Suppressor macrophage treated with lipopolysaccharide for 1 hour (primary cell): Measurements from ENCODE around the gene IFT43.

Experiments
- DNase-seq, 3 donors: peaks; one replicate each; pipeline ENCODE4 v3.0.0-alpha.2; 2020 to 2022

Gene IFT43

DNA sequence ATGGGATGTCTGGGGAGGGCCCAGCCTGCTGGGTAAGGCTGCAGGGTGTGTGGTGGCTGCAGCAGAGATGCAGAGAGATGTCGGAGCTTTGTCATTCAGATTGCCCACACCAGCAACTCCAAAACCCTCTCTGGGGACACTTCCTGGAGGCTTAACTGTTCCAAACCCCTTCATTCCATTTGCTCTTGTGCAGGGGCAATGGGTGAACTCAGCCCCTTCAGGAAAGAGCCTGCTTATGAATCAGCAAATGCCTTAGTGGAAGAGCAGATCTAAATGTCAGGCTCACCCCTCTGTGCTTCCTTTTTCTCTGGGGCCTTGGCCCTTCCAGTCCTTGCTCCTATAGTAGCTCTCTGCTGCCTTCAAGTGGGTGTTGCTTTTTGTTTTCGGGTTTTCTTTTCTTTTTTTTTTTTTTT, 129.5 kb downstream of the IFT43 start:
- peak; percentile 33 to 47 (median 34) for DNase-seq

DNA sequence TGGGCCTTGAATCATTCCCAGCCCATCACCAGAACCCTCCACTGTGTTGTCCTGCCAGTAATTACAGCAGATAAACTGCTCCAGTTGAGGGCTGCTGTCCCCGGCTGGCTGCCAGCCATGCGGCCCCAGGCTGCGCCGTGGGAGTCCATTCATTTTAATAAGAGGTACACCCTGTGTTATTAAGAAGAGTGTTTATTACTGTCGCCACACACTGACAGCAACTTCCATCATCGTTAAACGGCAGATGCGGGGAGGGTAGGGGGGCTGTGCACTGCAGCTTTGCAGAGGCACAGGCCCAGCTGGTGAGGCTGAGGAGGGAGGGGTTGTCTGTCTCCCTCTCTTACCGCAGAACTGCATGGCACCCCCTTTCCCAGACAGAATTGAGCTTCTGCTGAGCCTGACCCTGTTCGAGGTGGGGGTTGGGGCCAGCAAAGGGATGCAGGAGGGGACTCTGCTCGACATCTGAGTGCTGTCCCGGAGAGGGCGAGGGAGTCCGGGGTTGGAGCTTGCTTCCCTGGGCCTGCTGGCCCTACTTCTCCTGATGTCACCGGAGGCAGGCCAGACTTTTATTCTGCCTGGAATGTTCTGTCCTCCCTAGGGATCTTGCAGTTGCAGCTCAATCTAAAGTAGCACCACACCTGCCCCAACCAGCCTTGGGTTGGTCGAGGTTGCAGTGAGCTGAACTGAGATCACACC, 132.4 kb downstream of the IFT43 start:
- no peak for DNase-seq

DNA sequence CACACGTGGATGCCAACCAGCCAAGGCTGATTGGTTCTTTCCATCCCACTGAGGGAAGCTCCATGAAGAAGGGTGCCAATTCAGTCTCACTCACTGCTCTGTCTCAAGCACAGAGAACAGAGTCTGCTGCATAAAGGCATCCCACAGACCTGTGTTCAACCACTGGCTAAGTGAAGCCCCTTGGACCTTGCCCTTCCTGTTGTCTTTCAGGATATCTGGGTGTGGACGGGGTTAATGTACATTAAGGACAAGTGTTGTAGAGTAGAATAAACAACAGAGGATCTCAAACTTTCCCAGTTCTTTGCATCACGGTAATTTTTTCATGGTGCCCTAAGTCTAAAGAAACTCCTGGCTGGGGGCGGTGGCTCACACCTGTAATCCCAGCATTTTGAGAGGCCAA, 133.0 kb downstream of the IFT43 start:
- DNase-seq, result no peak

DNA sequence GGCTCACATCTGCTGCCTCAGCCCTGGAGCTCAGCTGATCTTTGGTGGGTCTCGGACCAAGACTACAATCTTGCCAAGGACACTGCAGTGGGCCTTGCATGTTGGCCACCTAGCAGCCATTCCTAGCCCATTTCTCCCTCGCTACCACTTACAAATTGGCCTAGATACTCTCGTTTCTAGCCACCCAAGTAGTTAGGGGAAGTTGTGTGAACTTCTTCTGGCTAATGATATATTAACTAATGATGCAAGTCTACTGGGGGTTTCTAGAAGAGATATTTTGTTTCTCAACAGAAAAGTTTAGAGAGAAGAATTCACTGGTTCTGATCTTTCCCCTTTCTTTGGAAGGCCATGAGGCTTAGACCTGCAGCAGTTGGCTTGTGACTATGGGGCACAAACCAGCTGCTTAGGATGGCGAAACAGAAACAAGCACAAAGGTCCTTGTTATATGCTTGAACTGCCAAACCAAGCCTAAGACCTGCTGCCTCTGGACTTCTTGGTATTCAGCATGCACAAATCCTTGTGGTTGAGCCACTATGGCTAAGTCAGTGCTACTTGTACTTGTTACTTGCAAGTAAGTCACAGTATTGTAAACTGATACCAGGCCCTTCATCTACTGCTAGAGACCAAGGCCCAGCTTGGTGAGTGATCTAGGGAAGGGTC, 135.7 kb downstream of the IFT43 start:
- no peak for DNase-seq

DNA sequence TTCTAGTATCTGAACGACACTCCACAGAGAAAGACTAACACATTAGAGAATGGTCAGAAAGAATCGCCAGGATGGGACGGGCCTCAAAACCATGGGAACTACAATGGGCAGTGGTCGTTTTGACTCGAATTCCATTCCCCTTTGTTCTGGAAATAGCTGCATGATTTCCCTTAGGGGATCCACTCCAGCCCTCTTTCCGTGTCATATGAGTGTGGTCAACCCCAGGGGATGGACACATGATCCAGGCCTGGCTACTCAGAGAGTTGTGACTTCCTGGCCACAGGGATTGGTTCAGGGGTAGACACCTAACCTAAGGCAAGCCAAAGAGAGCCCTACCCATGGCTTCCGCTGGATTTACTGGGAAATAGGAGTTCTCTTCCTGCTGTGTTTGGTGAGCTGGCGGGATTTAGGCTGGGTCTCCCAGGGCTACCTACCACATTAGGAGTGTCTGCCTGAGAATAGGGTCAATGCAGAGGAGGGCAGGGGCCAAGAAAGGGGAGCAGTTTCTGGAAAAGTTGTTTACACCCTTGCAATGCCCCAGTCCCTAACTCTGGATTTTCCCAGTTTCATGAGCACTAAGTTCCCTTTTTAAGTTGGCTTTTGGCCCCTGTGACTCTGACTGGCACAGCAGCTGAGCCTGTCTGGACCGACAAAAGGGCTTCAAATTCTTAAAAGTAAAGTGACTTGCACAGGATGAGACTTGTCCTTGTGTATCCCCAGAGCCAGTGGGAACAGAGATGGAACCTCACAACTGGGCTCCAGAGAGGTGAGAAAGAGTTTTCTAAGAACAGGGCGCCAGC, 138.1 kb downstream of the IFT43 start:
- peak; percentile 50 to 72 (median 71) for DNase-seq

DNA sequence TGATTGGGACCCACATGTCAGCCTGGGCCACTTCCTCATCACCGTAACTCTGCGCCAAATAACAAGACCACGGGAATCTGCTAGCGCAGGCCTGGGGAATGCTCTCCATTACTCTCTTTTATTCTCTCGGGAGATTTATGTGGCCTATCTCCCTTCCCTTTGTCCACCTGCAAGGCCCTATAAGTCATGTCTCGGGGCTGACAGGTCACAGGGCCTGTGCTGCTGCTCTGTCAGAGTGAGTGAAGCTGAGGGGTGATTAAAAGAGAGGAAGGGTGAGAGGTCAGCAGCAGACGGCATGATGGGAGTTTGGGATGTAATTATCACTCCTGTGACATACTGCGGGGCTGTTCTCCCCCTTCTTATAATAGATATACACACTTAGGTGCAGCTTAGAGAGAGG, 139.9 kb downstream of the IFT43 start:
- DNase-seq, result no peak

DNA sequence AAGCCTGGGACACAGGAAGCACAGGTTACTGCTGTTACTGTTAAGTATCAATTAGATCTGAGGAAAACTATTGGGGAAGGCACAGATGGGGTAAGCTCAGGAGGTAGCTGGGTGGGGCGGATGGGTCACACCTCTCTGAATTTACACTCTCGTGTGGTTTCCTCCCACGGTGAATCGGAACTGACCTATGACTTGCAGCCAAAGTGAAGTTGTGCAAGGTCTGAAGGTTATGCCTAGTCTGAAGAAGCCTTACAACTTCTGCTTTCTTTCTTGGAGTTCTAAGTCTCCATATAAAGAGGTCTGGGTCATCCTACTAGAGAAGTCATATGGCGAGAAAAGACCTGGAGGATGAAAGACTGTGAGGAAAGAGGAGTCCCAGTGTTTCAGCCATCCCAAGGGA, 140.5 kb downstream of the IFT43 start:
- peak; percentile 39 to 61 (median 57) for DNase-seq

DNA sequence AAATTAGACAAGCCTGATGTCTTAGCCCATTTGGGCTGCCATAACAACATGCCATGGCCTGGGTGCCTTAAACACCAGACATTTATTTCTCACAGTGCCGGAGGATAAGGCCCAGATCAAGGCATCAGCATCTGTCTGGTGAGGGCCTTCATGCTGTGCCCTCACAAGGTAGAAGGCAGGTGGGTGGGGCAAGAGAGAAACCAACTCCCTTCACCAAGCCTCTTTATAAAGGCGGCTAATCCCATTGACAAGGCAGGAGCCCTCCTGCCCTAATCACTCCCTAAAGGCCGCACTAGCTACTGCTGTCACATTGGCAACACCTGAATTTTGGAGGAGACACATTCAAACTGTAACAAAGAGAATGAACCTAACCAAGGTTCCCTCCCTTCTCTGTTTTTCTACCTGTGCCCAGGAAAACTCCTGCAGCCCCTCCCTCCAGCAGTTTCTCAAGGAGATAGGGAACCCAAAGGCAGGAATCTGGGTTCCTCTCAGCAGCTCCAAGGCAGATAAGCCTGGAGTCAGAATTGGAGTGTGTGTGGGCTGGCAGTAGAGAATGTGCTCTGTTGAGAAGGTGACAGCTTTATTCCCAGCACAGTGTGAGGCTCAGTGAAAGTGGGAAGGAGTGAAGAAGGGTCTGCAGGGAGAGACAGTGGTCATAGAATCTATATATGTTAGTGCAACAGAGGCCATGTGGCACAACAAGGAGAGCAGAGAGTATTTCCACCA, 144.5 kb downstream of the IFT43 start:
- DNase-seq, result no peak

DNA sequence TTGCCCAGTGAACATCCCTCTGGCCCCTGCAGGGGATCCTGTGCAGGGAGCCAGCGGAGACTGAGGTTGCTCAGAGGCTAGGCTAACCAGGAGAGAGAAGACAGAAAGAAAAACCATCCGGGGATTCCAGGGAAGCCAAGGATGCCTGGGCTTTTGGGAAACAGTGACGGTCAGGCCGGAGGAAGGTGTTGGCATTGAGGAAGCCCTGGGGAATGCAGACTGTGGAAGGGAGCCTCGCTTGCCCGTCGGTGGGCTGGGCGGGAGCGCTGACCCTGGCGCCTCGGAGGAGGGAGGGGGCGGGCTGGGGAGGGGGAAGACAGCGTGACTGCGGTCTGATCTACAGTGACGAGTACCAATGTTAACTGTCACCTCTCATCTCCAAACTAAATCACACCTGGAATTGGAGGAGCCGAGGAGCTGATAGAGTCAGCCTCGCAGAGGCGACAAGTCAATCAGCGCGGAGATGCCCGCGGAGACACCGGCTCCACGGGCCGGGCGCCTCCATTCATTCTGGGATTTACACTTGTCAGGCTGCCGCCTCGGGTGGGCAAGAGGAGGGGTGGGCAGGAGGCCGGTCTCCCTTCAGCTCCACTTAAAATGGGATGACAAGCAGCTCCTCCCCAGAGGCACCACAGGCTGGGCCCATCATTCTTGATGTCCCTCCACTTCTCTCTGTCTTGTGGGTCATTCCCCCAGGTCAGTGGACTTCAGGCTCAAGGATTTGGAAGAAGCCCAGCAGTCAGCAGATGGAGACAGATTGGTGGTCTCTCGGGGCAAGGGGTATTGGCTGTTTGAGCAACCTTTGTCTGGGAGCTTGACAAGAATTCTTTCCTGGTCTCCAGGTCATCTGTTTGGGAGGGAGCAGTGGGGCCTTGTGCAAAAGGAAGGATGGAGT, 145.8 kb downstream of the IFT43 start:
- no peak for DNase-seq

DNA sequence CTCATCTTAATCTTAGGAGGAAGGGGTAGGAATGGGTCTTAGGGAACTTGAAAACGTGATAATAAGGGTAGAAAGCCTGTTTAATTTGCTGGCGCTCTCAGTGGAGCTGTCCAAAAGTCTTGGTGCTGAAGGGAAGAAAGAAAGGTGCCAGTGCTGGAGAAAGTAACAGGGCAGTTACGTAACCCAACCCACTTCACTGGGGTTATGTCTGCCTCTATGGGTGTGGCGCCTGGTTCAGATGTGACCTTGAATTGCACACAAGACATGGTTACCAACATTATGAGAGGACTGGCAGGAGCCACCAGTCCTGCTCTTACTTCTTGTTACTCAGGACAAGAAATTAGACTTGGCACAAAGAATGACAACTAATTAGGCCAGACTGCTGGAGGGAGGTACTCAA, 147.5 kb downstream of the IFT43 start:
- DNase-seq, result peak in 2 of 3 donors; percentile 33 to 37
